DMS153 treated with DMSO at 0.1 percent for 48 hours (cell line): Measurements from ENCODE around the gene ESAM.

Experiments used
- DNase-seq: peaks from one replicate; lab custom pipeline; 2025; ENCODE audit not compliant: unreplicated experiment; lab: John Stamatoyannopoulos, UW

Gene ESAM

GRCh38 chr11:124753624-124754023 lies 8.5 kb downstream of the ESAM start:
- no peak for DNase-seq

- no peak for DNase-seq
These were observed 8.9 kb downstream of the ESAM start for GRCh38 chr11:124753205-124753604.

- DNase-seq, result no peak
These were observed 9.5 kb downstream of the ESAM start for GRCh38 chr11:124752471-124753102.

GRCh38 chr11:124751741-124752470 lies 10.2 kb downstream of the ESAM start, which contains the start of gene VSIG2:
TSS of gene VSIG2 (minus strand) at chr11:124752255. CDS start at chr11:124752137, 118 bp downstream.
- no peak for DNase-seq

GRCh38 chr11:124751391-124751740 lies 10.7 kb downstream of the ESAM start:
- DNase-seq, result no peak

- DNase-seq, result no peak
These were observed 12.2 kb downstream of the ESAM start for GRCh38 chr11:124749912-124750311.

- DNase-seq, result no peak
These were observed 13.4 kb downstream of the ESAM start for GRCh38 chr11:124748481-124749343.

GRCh38 chr11:124748100-124748418 lies 14.0 kb downstream of the ESAM start:
- DNase-seq, result no peak

- no peak for DNase-seq
These were observed 14.5 kb downstream of the ESAM start for GRCh38 chr11:124747406-124748099.

GRCh38 chr11:124746621-124747243 lies 15.4 kb downstream of the ESAM start:
- DNase-seq, result peak; percentile 52

- no peak for DNase-seq
These were observed 16.1 kb downstream of the ESAM start for GRCh38 chr11:124745835-124746620.

GRCh38 chr11:124745270-124745834 lies 16.7 kb downstream of the ESAM start:
- no peak for DNase-seq

- no peak for DNase-seq
These were observed 19.0 kb downstream of the ESAM start for GRCh38 chr11:124743050-124743449.

GRCh38 chr11:124742555-124742954 lies 19.5 kb downstream of the ESAM start:
- no peak for DNase-seq

- DNase-seq, result no peak
These were observed 21.7 kb downstream of the ESAM start for GRCh38 chr11:124740277-124740882.

GRCh38 chr11:124739479-124740276 lies 22.4 kb downstream of the ESAM start, which contains the start of gene NRGN:
TSS of gene NRGN (plus strand) at chr11:124739942. CDS start at chr11:124740085, 143 bp downstream.
- DNase-seq, result peak; percentile 91

GRCh38 chr11:124738713-124739478 lies 23.2 kb downstream of the ESAM start:
- DNase-seq, result no peak
